ENCODE measurements around the gene MEOX1. TPM values are rescaled to one million over a fixed set of nuclear protein-coding genes. Genes with fewer than 3 reads are reported as not detected.
A peak's percentile ranks its signal among the peaks of the same experiment; 100 is the strongest.
"Not testable (repeated sequence)": the region's sequence is repeated elsewhere in the genome, so short reads cannot be mapped to it uniquely, and the experiment has no call there.

The MEOX1 gene
- total RNA-seq = 1.9 TPM in 1 of 2 replicates, not detected in the other

GRCh38 chr17:43661699-43662412 is at the start of gene MEOX1:
Gene MEOX1 (minus strand): TSS chr17:43661922. CDS start chr17:43661534, 388 bp downstream.
- DNase-seq (ENCODE audit: extremely low read depth, low read depth, low spot score) = no peak

GRCh38 chr17:43710101-43710500 is 48.4 kb upstream of the MEOX1 start:
- no peak for DNase-seq (ENCODE audit: extremely low read depth, low read depth, low spot score)

- DNase-seq (ENCODE audit: extremely low read depth, low read depth, low spot score) = no peak
Observed at GRCh38 chr17:43709210-43709609, 47.5 kb upstream of the MEOX1 start.

GRCh38 chr17:43707184-43707583 is 45.5 kb upstream of the MEOX1 start:
- no peak for DNase-seq (ENCODE audit: extremely low read depth, low read depth, low spot score)

GRCh38 chr17:43706235-43706634 is 44.5 kb upstream of the MEOX1 start:
- no peak for DNase-seq (ENCODE audit: extremely low read depth, low read depth, low spot score)

- no peak for DNase-seq (ENCODE audit: extremely low read depth, low read depth, low spot score)
Observed at GRCh38 chr17:43703630-43704029, 41.9 kb upstream of the MEOX1 start.

GRCh38 chr17:43702637-43703036 is 40.9 kb upstream of the MEOX1 start:
- DNase-seq (ENCODE audit: extremely low read depth, low read depth, low spot score) = no peak

- no peak for DNase-seq (ENCODE audit: extremely low read depth, low read depth, low spot score)
Observed at GRCh38 chr17:43701318-43701743, 39.6 kb upstream of the MEOX1 start.

GRCh38 chr17:43699438-43699756 is 37.7 kb upstream of the MEOX1 start:
- no peak for DNase-seq (ENCODE audit: extremely low read depth, low read depth, low spot score)

- DNase-seq (ENCODE audit: extremely low read depth, low read depth, low spot score) = no peak
Observed at GRCh38 chr17:43698678-43699437, 37.1 kb upstream of the MEOX1 start.

GRCh38 chr17:43697937-43698336 is 36.2 kb upstream of the MEOX1 start:
- no peak for DNase-seq (ENCODE audit: extremely low read depth, low read depth, low spot score)

GRCh38 chr17:43696891-43697290 is 35.2 kb upstream of the MEOX1 start:
- DNase-seq (ENCODE audit: extremely low read depth, low read depth, low spot score) = no peak

GRCh38 chr17:43695970-43696865 is 34.5 kb upstream of the MEOX1 start:
- DNase-seq (ENCODE audit: extremely low read depth, low read depth, low spot score) = no peak

GRCh38 chr17:43694081-43694870 is 32.6 kb upstream of the MEOX1 start:
- peak; percentile 44 for DNase-seq (ENCODE audit: extremely low read depth, low read depth, low spot score)

- no peak for DNase-seq (ENCODE audit: extremely low read depth, low read depth, low spot score)
Observed at GRCh38 chr17:43691317-43691693, 29.6 kb upstream of the MEOX1 start.

- DNase-seq (ENCODE audit: extremely low read depth, low read depth, low spot score) = no peak
Observed at GRCh38 chr17:43690624-43691316, 29.0 kb upstream of the MEOX1 start.

- DNase-seq (ENCODE audit: extremely low read depth, low read depth, low spot score) = no peak
Observed at GRCh38 chr17:43689814-43690213, 28.1 kb upstream of the MEOX1 start.

- DNase-seq (ENCODE audit: extremely low read depth, low read depth, low spot score) = no peak
Observed at GRCh38 chr17:43689131-43689530, 27.4 kb upstream of the MEOX1 start.

- DNase-seq (ENCODE audit: extremely low read depth, low read depth, low spot score) = not testable (repeated sequence)
Observed at GRCh38 chr17:43686957-43687356, 25.2 kb upstream of the MEOX1 start.

Data from glomerular endothelial cell (primary cell).